ENCODE data around the gene HAUS6. TPM values are rescaled to one million over a fixed set of nuclear protein-coding genes. Genes with fewer than 3 reads are reported as not detected.

HAUS6 gene
- total and polyA plus RNA-seq, 2 of the 13 experiments (the other 11 are each of a cell fraction or from before 2014, with no cell fraction given) = 9.8 to 31.1 TPM

DNA sequence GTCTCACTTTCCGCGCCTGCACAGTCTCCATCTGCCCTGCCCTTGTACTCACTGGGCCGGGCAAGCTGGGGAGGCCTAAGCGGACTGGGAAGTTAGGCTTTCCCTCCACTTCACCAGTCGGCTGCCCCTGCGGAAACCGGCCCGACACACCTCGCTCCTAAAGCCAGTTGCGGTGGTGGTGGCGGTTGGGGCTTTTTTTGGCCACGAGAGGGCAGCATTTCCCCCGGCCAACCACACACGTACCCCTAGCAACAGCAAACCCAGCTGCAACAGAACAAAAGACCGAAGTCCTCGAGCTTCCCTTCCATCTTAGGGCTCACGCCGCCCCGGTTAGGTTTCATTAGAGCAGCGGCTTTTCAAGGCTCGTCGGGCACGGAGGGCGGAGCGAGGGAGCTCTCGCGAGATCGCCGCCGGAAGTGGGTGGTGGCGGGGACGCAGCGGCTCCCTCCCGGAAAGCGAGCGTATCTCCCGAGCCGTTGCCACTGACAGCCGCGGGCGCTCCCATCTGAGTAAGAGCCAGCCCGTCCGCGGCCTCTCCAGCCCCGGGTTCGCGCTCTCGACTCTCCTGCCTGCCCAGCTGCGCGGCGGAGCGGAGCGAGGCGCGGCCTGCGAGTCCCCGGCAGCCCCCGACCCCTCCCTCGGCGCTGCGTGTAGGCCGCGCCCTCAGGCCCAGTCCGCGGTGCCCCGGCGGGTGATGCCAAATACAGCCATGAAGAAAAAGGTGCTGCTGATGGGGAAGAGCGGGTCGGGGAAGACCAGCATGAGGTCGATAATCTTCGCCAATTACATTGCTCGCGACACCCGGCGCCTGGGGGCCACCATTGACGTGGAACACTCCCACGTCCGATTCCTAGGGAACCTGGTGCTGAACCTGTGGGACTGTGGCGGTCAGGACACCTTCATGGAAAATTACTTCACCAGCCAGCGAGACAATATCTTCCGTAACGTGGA is 53.5 kb downstream of the HAUS6 start, which contains the start of gene RRAGA (continued):
- TF ChIP-seq SMYD3 (CRISPR knock-in tag; IDR thresholded peaks at IDR 0.05) = peak; percentile 81; the same call in 1 of the 2 replicates
- TF ChIP-seq HNRNPL (IDR thresholded peaks at IDR 0.05; ENCODE audit: low read depth, low read length) = peak; percentile 69; the same call in 1 of the 2 replicates
- peak; percentile 70 for TF ChIP-seq SRF (IDR thresholded peaks at IDR 0.05; ENCODE audit: low read depth, low read length)
- TF ChIP-seq, protein P1, sequence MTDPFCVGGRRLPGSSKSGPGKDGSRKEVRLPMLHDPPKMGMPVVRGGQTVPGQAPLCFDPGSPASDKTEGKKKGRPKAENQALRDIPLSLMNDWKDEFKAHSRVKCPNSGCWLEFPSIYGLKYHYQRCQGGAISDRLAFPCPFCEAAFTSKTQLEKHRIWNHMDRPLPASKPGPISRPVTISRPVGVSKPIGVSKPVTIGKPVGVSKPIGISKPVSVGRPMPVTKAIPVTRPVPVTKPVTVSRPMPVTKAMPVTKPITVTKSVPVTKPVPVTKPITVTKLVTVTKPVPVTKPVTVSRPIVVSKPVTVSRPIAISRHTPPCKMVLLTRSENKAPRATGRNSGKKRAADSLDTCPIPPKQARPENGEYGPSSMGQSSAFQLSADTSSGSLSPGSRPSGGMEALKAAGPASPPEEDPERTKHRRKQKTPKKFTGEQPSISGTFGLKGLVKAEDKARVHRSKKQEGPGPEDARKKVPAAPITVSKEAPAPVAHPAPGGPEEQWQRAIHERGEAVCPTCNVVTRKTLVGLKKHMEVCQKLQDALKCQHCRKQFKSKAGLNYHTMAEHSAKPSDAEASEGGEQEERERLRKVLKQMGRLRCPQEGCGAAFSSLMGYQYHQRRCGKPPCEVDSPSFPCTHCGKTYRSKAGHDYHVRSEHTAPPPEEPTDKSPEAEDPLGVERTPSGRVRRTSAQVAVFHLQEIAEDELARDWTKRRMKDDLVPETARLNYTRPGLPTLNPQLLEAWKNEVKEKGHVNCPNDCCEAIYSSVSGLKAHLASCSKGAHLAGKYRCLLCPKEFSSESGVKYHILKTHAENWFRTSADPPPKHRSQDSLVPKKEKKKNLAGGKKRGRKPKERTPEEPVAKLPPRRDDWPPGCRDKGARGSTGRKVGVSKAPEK (CRISPR knock-in tag; IDR thresholded peaks at IDR 0.05; ENCODE audit: borderline replicate concordance) = no peak
- TF ChIP-seq, protein P2, sequence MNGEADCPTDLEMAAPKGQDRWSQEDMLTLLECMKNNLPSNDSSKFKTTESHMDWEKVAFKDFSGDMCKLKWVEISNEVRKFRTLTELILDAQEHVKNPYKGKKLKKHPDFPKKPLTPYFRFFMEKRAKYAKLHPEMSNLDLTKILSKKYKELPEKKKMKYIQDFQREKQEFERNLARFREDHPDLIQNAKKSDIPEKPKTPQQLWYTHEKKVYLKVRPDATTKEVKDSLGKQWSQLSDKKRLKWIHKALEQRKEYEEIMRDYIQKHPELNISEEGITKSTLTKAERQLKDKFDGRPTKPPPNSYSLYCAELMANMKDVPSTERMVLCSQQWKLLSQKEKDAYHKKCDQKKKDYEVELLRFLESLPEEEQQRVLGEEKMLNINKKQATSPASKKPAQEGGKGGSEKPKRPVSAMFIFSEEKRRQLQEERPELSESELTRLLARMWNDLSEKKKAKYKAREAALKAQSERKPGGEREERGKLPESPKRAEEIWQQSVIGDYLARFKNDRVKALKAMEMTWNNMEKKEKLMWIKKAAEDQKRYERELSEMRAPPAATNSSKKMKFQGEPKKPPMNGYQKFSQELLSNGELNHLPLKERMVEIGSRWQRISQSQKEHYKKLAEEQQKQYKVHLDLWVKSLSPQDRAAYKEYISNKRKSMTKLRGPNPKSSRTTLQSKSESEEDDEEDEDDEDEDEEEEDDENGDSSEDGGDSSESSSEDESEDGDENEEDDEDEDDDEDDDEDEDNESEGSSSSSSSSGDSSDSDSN (CRISPR knock-in tag; IDR thresholded peaks at IDR 0.05) = peak; percentile 98
- TF ChIP-seq, protein P3, sequence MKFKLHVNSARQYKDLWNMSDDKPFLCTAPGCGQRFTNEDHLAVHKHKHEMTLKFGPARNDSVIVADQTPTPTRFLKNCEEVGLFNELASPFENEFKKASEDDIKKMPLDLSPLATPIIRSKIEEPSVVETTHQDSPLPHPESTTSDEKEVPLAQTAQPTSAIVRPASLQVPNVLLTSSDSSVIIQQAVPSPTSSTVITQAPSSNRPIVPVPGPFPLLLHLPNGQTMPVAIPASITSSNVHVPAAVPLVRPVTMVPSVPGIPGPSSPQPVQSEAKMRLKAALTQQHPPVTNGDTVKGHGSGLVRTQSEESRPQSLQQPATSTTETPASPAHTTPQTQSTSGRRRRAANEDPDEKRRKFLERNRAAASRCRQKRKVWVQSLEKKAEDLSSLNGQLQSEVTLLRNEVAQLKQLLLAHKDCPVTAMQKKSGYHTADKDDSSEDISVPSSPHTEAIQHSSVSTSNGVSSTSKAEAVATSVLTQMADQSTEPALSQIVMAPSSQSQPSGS (CRISPR knock-in tag; IDR thresholded peaks at IDR 0.05) = 0 out of 2 replicates have a peak, but pooled peaks have one; percentile 23
- peak; percentile 83 for TF ChIP-seq RAD21 (CRISPR knock-in tag; IDR thresholded peaks at IDR 0.05)
- TF ChIP-seq ZNF607 (CRISPR knock-in tag; IDR thresholded peaks at IDR 0.05; ENCODE audit: borderline replicate concordance) = peak; percentile 83; the same call in 1 of the 2 replicates
- TF ChIP-seq SALL1 (CRISPR knock-in tag; IDR thresholded peaks at IDR 0.05) = peak; percentile 94
- TF ChIP-seq RFX3 (CRISPR knock-in tag; IDR thresholded peaks at IDR 0.05) = peak; percentile 73
- TF ChIP-seq MXI1 (IDR thresholded peaks at IDR 0.05; ENCODE audit: borderline replicate concordance, low read depth, low read length) = peak; percentile 89
- TF ChIP-seq ZNF564 (CRISPR knock-in tag; IDR thresholded peaks at IDR 0.05) = peak; percentile 47; the same call in 1 of the 2 replicates
- TF ChIP-seq, protein P4, sequence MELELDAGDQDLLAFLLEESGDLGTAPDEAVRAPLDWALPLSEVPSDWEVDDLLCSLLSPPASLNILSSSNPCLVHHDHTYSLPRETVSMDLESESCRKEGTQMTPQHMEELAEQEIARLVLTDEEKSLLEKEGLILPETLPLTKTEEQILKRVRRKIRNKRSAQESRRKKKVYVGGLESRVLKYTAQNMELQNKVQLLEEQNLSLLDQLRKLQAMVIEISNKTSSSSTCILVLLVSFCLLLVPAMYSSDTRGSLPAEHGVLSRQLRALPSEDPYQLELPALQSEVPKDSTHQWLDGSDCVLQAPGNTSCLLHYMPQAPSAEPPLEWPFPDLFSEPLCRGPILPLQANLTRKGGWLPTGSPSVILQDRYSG (CRISPR knock-in tag; IDR thresholded peaks at IDR 0.05) = 0 out of 2 replicates have a peak, but pooled peaks have one; percentile 70
- TF ChIP-seq MATR3 (CRISPR knock-in tag; IDR thresholded peaks at IDR 0.05) = no peak
- TF ChIP-seq, protein P5, sequence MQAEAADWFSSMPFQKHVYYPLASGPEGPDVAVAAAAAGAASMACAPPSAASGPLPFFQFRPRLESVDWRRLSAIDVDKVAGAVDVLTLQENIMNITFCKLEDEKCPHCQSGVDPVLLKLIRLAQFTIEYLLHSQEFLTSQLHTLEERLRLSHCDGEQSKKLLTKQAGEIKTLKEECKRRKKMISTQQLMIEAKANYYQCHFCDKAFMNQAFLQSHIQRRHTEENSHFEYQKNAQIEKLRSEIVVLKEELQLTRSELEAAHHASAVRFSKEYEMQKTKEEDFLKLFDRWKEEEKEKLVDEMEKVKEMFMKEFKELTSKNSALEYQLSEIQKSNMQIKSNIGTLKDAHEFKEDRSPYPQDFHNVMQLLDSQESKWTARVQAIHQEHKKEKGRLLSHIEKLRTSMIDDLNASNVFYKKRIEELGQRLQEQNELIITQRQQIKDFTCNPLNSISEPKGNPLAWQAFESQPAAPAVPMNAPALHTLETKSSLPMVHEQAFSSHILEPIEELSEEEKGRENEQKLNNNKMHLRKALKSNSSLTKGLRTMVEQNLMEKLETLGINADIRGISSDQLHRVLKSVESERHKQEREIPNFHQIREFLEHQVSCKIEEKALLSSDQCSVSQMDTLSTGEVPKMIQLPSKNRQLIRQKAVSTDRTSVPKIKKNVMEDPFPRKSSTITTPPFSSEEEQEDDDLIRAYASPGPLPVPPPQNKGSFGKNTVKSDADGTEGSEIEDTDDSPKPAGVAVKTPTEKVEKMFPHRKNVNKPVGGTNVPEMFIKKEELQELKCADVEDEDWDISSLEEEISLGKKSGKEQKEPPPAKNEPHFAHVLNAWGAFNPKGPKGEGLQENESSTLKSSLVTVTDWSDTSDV (CRISPR knock-in tag; IDR thresholded peaks at IDR 0.05) = no peak

Data from HepG2 (cell line).